NCI-H1105 treated with DMSO at 0.1 percent for 48 hours (cell line): ENCODE results near the gene CPEB2.

Source experiments
- DNase-seq: peaks from one replicate; lab custom pipeline; 2025; lab: John Stamatoyannopoulos, UW

The CPEB2 gene

GRCh38 chr4:15118292-15118691 lies 116.0 kb downstream of the CPEB2 start:
- no peak for DNase-seq
